Pancreas (tissue), 10 donors: ENCODE measurements around the gene POU2AF2. TPM values are rescaled to one million over a fixed set of nuclear protein-coding genes. Genes with fewer than 3 reads are reported as not detected.

ENCODE experiments used
- ATAC-seq, 4 donors: fragments of 200-7000 bp; cut with Tn5 transposase; one replicate each; pipeline versions ENCODE4 v1.8.0 to v1.9.1; 2020; ENCODE audit warnings: mild to moderate bottlenecking in 4 of 4, moderate library complexity in 4 of 4
- DNase-seq, 6 donors: peaks; one replicate each; pipeline ENCODE4 v3.0.0-alpha.2; 2020
- FAIRE-seq: peaks from 2 replicates; lab custom pipeline; 2012; peaks lifted over from hg19 to GRCh38; lab: Jason Lieb, UNC
- H3K27ac ChIP-seq, 4 donors: fragments of 200-600 bp; sonication (generic); 1 replicate in 3 of 4; 2 replicates in 1 of 4; pipeline versions ENCODE4 v1.5.0 to v1.8.0; 2020
- H3K27me3 ChIP-seq, 4 donors: fragments of 200-600 bp; one replicate each; pipeline ENCODE4 v1.8.0; 2021
- H3K36me3 ChIP-seq, 3 donors: fragments of 200-600 bp; sonication (generic) in 1 of 3; one replicate each; pipeline versions ENCODE4 v1.5.0 to v1.8.0; 2020 to 2021
- H3K4me1 ChIP-seq, 3 donors: fragments of 200-600 bp; one replicate each; pipeline ENCODE4 v1.8.0; 2021
- H3K4me3 ChIP-seq, 4 donors: fragments of 200-600 bp; sonication (generic) in 2 of 4; one replicate each; pipeline versions ENCODE4 v1.5.0 to v1.8.0; 2020 to 2021
- H3K9me3 ChIP-seq, 4 donors: fragments of 200-600 bp; one replicate each; pipeline ENCODE4 v1.8.0; 2021
- WGBS, 2 donors: extraction: QIAGEN DNeasy Blood & Tissue Kit; methylation state at CpG; one replicate each; pipeline ENCODE4 v1.1.7; 2013; 5-methylcytosine and 5-hydroxymethylcytosine counted together
- intact Hi-C, 3 donors: fragments of 100-400 bp; cut with DNase I; formaldehyde crosslinking; loops; one replicate each; pipeline versions ENCODE4 v1.11.1 to v1.14.2; 2022
- polyA plus RNA-seq, 2 donors: library from polyadenylated mRNA; stranded (reverse); fragments of 200-250 nt; gene quantifications; one replicate each; pipeline ENCODE4 v1.2.3, GENCODE V29; 2013
- total RNA-seq, 6 donors: library from RNA; stranded (reverse); fragmentation: NEBNext Ultra II Directional in 4 of 6; extraction: Animal tissue kit (Norgen Biotek cat#: 25700) in 4 of 6; gene quantifications; one replicate each; pipeline versions ENCODE4 v1.2.1 to v1.2.4, GENCODE V29; 2021 to 2023
- TF ChIP-seq, protein P1 (sequence below), 4 donors: fragments of 200-600 bp; sonication (generic) in 3 of 4; IDR thresholded peaks; one replicate each; pipeline versions ENCODE4 v1.5.0 to v1.8.0; 2021; ENCODE audit warnings: antibody characterized with exemption in 4 of 4
- donor health status: healthy with polysubstance abuse.
- donor health status: DM: no; HTN: no; CAD: no; lungs with moderate emphysema.
- donor health status: DM: no; HTN: no; CAD: no.
- donor health status: control.
- donor health status: control.
- donor health status: Bipolar disorder and iron deficiency.
- donor health status: DM: yes; HTN: yes; CAD: no.
- donor health status: DM: no; HTN: no; CAD: no.
- donor health status: DM: no; HTN: no; CAD: no.
- donor health status: DM: yes; HTN: yes; CAD: no.

The POU2AF2 gene
- total and polyA plus RNA-seq, 8 donors = 0.16 to 1.9 (median 0.24) TPM

DNA sequence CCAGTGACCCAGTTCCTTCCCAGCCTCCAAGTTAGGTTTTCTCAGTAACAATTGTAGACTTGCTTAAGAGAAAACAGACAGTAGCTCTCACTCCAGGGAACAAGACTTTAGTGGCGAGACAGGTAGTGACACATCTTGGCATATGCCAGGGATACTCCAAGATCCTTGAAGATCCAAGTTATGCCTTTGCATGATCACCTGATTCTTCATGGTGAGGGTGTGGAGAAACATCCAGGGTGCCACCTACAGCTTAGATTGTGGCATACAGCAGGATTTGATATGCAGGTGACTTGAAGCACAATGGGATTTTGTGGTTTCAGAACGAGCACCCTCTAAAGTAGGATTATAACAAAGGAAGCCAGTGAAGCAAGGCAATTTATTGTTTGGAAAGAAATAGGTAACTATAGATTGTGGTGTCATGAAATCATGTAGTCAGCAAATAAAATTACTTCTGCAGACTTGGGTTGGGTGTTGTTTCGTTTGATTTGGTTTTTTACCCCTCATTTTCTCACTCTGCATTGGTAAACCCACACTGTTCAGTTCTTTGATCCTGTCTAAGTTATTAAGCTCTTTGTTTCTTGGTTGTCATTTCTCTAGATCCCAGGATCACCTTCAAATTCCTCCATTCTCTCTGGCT, 62.1 kb downstream of the POU2AF2 start:
- H3K4me3 ChIP-seq = no peak overlapping the region
- H3K27me3 ChIP-seq = no peaks in the 10 kb centered on the region
- FAIRE-seq (no peak), DNase-seq (no peak), ATAC-seq (peak in 1 of 4 donors; percentile 20)
- 74 to 78% methylated on average over 3 of the region's 3 CpGs for WGBS, 2 donors
- H3K27ac ChIP-seq = peak overlapping the region in 2 of 4 donors; percentile 47 to 50
- H3K4me1 ChIP-seq = peaks cover 8 to 46% (median 26%) of the 10 kb centered on the region in 3 donors
- H3K36me3 ChIP-seq = no peaks in the 10 kb centered on the region
- intact Hi-C loops = loop anchor here in 1 of 3 donors (10.0 kb wide), 1 partner anchor 47 kb away; no protein-coding TSS in a partner anchor
- no peaks in the 10 kb centered on the region for H3K9me3 ChIP-seq
- TF ChIP-seq, protein P1, sequence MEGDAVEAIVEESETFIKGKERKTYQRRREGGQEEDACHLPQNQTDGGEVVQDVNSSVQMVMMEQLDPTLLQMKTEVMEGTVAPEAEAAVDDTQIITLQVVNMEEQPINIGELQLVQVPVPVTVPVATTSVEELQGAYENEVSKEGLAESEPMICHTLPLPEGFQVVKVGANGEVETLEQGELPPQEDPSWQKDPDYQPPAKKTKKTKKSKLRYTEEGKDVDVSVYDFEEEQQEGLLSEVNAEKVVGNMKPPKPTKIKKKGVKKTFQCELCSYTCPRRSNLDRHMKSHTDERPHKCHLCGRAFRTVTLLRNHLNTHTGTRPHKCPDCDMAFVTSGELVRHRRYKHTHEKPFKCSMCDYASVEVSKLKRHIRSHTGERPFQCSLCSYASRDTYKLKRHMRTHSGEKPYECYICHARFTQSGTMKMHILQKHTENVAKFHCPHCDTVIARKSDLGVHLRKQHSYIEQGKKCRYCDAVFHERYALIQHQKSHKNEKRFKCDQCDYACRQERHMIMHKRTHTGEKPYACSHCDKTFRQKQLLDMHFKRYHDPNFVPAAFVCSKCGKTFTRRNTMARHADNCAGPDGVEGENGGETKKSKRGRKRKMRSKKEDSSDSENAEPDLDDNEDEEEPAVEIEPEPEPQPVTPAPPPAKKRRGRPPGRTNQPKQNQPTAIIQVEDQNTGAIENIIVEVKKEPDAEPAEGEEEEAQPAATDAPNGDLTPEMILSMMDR (IDR thresholded peaks at IDR 0.05) = no peak

DNA sequence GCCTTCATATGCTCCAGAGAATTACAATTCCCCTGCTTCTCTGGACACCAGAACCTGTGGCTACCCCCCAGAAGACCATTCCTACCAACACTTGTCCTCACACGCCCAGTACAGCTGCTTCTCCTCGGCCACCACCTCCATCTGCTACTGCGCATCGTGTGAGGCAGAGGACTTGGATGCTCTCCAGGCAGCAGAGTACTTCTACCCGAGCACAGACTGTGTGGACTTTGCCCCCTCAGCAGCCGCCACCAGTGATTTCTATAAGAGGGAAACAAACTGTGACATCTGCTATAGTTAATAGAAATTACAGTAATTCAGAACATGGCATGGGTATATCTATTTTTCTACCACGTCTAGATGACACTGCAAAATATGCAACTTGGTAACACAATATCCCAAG, 62.6 kb downstream of the POU2AF2 start:
- intact Hi-C loops = loop anchor here in 1 of 3 donors (10.0 kb wide), 1 partner anchor 47 kb away; no protein-coding TSS in a partner anchor
- peak; percentile 85 to 88 (median 87) for ATAC-seq

DNA sequence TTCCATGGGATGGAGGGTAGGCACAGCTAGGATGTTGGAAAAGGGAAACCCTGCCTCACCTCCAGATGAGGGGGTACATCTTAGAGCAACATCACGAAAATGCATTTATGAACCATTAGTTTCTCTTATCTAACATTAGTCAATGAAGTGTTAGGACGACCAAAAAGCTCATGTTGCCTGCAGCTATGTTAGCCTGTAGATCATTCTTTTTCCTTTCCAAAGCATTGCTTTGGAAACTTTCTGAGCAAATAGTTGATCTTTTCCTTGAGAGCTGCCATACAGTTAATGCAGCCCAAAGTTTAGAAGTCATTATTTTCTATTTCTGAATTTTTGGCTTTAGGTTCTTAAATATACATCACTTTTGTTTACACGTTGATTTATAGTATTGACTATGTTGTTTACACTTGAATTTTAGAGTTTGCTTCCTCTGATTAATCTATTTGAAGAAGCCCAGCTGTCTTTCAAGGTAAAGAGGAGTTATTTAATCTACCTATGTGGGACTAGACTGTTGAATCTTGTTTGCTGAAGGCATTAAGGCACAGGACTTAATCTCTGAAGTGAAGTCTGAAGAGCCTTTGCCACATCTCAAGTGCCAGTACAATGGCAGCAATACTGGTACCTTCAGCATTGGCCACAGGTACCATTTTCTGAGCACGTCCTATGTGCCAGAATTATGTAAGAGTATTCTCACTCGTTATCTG, 63.8 kb downstream of the POU2AF2 start:
- H3K27ac ChIP-seq = peak overlapping the region in 2 of 4 donors; percentile 19 to 25
- no peak overlapping the region for H3K4me3 ChIP-seq
- WGBS, 2 donors = 67 to 70% methylated on average over 5 of the region's 5 CpGs
- ATAC-seq (no peak), DNase-seq (no peak), FAIRE-seq (no peak)
- intact Hi-C loops = loop anchor here in 1 of 3 donors (10.0 kb wide), 1 partner anchor 45 kb away; no protein-coding TSS in a partner anchor
- H3K9me3 ChIP-seq = no peaks in the 10 kb centered on the region
- H3K4me1 ChIP-seq = peaks cover 4 to 35% (median 10%) of the 10 kb centered on the region in 3 donors
- H3K27me3 ChIP-seq = no peaks in the 10 kb centered on the region
- TF ChIP-seq, protein P1 (IDR thresholded peaks at IDR 0.05) = no peak
- H3K36me3 ChIP-seq = no peaks in the 10 kb centered on the region

More for the DNA sequence above, 62.6 kb downstream of the POU2AF2 start:
- Histone ChIP-seq H3K27me3 (no peaks in the 10 kb centered on the region), H3K36me3 (no peaks in the 10 kb centered on the region), H3K9me3 (no peaks in the 10 kb centered on the region), H3K4me1 (peaks cover 8 to 42% (median 20%) of the 10 kb centered on the region in 3 donors), H3K4me3 (no peak overlapping the region), H3K27ac (peak overlapping the region in 2 of 4 donors; percentile 47 to 50)
- DNase-seq = peak; percentile 79 to 90 (median 85)
- TF ChIP-seq, protein P1 (IDR thresholded peaks at IDR 0.05) = no peak
- FAIRE-seq = no peak
- 15% methylated on average over 7 of the region's 7 CpGs for WGBS, 2 donors

DNA sequence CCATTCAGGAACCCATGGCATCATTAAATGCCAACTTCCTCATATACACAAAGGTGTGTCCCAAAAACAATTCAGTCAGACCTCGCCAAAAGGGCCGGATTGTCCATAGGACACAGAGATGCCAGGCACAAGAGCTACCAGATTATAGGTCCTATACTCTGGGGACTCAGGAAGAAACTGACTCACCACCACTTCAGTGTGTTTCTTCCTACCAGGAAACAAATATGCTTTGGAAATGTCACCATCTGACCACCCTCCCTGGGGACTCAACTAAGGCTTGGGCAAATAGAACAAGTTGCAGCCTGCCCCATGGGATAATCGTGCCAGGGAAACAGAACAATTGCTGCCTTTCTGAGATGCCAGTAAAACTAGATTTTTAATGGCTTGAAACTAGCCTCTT, 64.6 kb downstream of the POU2AF2 start:
- Histone ChIP-seq H3K4me1 (peaks cover 4 to 35% (median 7%) of the 10 kb centered on the region in 3 donors), H3K9me3 (no peaks in the 10 kb centered on the region), H3K27ac (peak overlapping the region in 2 of 4 donors; percentile 19 to 26), H3K27me3 (no peaks in the 10 kb centered on the region), H3K36me3 (no peaks in the 10 kb centered on the region), H3K4me3 (no peak overlapping the region)
- 63 to 65% methylated on average over 3 of the region's 3 CpGs for WGBS, 2 donors
- FAIRE-seq (no peak), DNase-seq (no peak), ATAC-seq (peak in 3 of 4 donors; percentile 13 to 67 (median 29))
- intact Hi-C loops = no loop called here
- TF ChIP-seq, protein P1 (IDR thresholded peaks at IDR 0.05) = no peak
